ENCODE data around the gene ADGRB3. TPM values are rescaled to one million over a fixed set of nuclear protein-coding genes. Genes with fewer than 3 reads are reported as not detected.

Gene ADGRB3
- polyA plus RNA-seq, 1 of the 3 experiments (the other 2 are of a cell fraction), result 0.12 TPM

DNA sequence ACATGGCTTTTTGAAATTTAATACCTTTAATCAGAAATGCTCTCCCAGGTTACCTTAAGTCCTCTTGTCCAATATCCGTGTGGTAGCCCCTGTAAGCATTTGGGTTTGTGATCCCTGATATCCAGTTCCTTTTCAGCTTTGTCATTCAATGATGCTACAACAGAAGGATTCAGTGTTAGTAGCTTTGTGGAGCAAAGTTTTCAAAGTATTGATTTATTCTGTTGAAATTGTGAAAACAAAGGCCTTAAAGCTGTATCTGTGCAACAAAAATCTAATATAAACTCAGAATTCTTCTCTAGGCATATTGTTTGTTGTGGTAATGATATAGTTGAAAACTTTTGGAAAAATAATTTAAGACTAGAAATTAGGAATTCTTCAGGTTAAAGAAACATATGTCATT lies 91.9 kb downstream of the ADGRB3 start:
- no peaks in the 10 kb centered on the region for H3K79me2 ChIP-seq (ENCODE audit: insufficient read depth)
- DNase-seq, result no peak
- H3K4me2 ChIP-seq, result no peak overlapping the region
- H3K27me3 ChIP-seq (ENCODE audit: insufficient read depth), result no peaks in the 10 kb centered on the region
- TF ChIP-seq MEF2A (IDR thresholded peaks at IDR 0.05; ENCODE audit: borderline replicate concordance, low read depth) (no peak), JUND (IDR thresholded peaks at IDR 0.05) (no peak)
- TF ChIP-seq, protein P1, sequence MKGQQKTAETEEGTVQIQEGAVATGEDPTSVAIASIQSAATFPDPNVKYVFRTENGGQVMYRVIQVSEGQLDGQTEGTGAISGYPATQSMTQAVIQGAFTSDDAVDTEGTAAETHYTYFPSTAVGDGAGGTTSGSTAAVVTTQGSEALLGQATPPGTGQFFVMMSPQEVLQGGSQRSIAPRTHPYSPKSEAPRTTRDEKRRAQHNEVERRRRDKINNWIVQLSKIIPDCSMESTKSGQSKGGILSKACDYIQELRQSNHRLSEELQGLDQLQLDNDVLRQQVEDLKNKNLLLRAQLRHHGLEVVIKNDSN (IDR thresholded peaks at IDR 0.05; ENCODE audit: borderline replicate concordance, low read depth), result no peak
- H3F3A ChIP-seq (replicated peaks; ENCODE audit: insufficient read depth), result no peaks in the 10 kb centered on the region
- H3K36me3 ChIP-seq (replicated peaks in 1 of 2; ENCODE audit: control insufficient read depth in 1 of 2, insufficient read depth in 2 of 2, low read length in 1 of 2), result no peaks in the 10 kb centered on the region
- ChIA-PET POLR2A (no interaction called here), CTCF (interaction anchor here (1.0 to 2.4 kb wide), 3 partner anchors 86 to 1381 kb away, joined by 3 to 9 read pairs (median 5); no protein-coding TSS in a partner anchor)
- H4K20me1 ChIP-seq (ENCODE audit: insufficient read depth), result no peaks in the 10 kb centered on the region
- peaks cover 0 to 20% of the 10 kb centered on the region in 2 experiments; a peak in 3 of 4 replicates for H3K4me1 ChIP-seq (ENCODE audit: control insufficient read depth in 1 of 2, insufficient read depth in 2 of 2, low read depth in 1 of 2, low read length in 1 of 2)
- no peaks in the 10 kb centered on the region for H3K9me3 ChIP-seq
- H3K9ac ChIP-seq, result no peak overlapping the region
- H3K9me2 ChIP-seq, result no peaks in the 10 kb centered on the region
- 0 out of 4 replicates have a peak overlapping the region, but pooled peaks of 1 of the 2 experiments have one; percentile 14 for H3K27ac ChIP-seq (ENCODE audit: low read depth in 2 of 2, low read length in 1 of 2)
- H2AFZ ChIP-seq (ENCODE audit: low read depth), result no peak overlapping the region
- H3K4me3 ChIP-seq (ENCODE audit: low read depth in 2 of 2, low read length in 1 of 2), result no peak overlapping the region
- WGBS (ENCODE audit: low lambda C conversion rate), result 35% methylated on average over 1 of the region's 1 CpG

DNA sequence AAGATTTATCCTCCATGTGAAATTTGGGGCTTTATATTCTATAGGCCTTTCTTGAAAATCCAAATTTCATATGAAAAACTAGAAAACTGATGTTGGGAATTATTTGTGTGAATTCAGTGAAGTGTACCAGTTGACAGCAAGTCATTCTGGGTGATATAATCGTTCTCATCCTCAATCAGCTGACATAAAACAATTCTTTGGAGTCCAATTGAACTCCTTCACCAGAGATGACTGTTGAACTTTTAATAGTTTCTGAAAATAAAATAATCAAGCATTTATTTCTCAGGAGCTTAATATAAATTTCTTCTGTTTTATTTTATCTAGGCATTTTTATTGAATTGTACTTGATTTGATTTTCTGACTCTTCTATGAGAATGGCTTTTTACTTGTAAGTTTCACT lies 92.6 kb downstream of the ADGRB3 start:
- H3F3A ChIP-seq (replicated peaks; ENCODE audit: insufficient read depth), result no peaks in the 10 kb centered on the region
- H3K27me3 ChIP-seq (ENCODE audit: insufficient read depth), result no peaks in the 10 kb centered on the region
- H3K79me2 ChIP-seq (ENCODE audit: insufficient read depth), result no peaks in the 10 kb centered on the region
- H3K9me3 ChIP-seq, result no peaks in the 10 kb centered on the region
- H3K9ac ChIP-seq, result no peak overlapping the region
- ChIA-PET POLR2A (no interaction called here), CTCF (interaction anchor here (0.5 to 2.4 kb wide), 3 partner anchors 11 to 89 kb away, joined by 3 to 9 read pairs (median 5); no protein-coding TSS in a partner anchor)
- no peaks in the 10 kb centered on the region for H4K20me1 ChIP-seq (ENCODE audit: insufficient read depth)
- H3K27ac ChIP-seq (ENCODE audit: low read depth in 2 of 2, low read length in 1 of 2), result peak overlapping the region in 1 of 2 experiments; percentile 55; a peak in 2 of 4 replicates
- H2AFZ ChIP-seq (ENCODE audit: low read depth), result no peak overlapping the region
- no peaks in the 10 kb centered on the region for H3K36me3 ChIP-seq (replicated peaks in 1 of 2; ENCODE audit: control insufficient read depth in 1 of 2, insufficient read depth in 2 of 2, low read length in 1 of 2)
- H3K9me2 ChIP-seq, result no peaks in the 10 kb centered on the region
- H3K4me3 ChIP-seq (ENCODE audit: low read depth in 2 of 2, low read length in 1 of 2), result no peak overlapping the region
- no peak for DNase-seq
- no peak overlapping the region for H3K4me2 ChIP-seq
- WGBS (ENCODE audit: low lambda C conversion rate), result 14% methylated on average over 1 of the region's 1 CpG
- peaks cover 0 to 19% of the 10 kb centered on the region in 2 experiments; a peak in 3 of 4 replicates for H3K4me1 ChIP-seq (ENCODE audit: control insufficient read depth in 1 of 2, insufficient read depth in 2 of 2, low read depth in 1 of 2, low read length in 1 of 2)
- TF ChIP-seq, protein P2, sequence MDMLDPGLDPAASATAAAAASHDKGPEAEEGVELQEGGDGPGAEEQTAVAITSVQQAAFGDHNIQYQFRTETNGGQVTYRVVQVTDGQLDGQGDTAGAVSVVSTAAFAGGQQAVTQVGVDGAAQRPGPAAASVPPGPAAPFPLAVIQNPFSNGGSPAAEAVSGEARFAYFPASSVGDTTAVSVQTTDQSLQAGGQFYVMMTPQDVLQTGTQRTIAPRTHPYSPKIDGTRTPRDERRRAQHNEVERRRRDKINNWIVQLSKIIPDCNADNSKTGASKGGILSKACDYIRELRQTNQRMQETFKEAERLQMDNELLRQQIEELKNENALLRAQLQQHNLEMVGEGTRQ (IDR thresholded peaks at IDR 0.05; ENCODE audit: borderline replicate concordance, low read depth, low read length), result no peak
- no peak for TF ChIP-seq SMC3 (IDR thresholded peaks at IDR 0.05; ENCODE audit: low read depth, low read length)
- TF ChIP-seq FOXJ3 (CRISPR knock-in tag; IDR thresholded peaks at IDR 0.05), result no peak
- no peak for TF ChIP-seq SIN3A (IDR thresholded peaks at IDR 0.05; ENCODE audit: borderline replicate concordance, low read depth, low read length)
- TF ChIP-seq, protein P1 (IDR thresholded peaks at IDR 0.05; ENCODE audit: borderline replicate concordance, low read depth), result no peak
- TF ChIP-seq CHD2 (IDR thresholded peaks at IDR 0.05; ENCODE audit: low read length, partially characterized antibody), result no peak
- no peak for TF ChIP-seq NRF1 (IDR thresholded peaks at IDR 0.05; ENCODE audit: low read depth, low read length)
- TF ChIP-seq, protein P3, sequence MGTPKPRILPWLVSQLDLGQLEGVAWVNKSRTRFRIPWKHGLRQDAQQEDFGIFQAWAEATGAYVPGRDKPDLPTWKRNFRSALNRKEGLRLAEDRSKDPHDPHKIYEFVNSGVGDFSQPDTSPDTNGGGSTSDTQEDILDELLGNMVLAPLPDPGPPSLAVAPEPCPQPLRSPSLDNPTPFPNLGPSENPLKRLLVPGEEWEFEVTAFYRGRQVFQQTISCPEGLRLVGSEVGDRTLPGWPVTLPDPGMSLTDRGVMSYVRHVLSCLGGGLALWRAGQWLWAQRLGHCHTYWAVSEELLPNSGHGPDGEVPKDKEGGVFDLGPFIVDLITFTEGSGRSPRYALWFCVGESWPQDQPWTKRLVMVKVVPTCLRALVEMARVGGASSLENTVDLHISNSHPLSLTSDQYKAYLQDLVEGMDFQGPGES (IDR thresholded peaks at IDR 0.05; ENCODE audit: low read depth, low read length), result no peak
- TF ChIP-seq FOXM1 (IDR thresholded peaks at IDR 0.05; ENCODE audit: low read depth), result no peak
- no peak for TF ChIP-seq GATA2 (CRISPR knock-in tag; IDR thresholded peaks at IDR 0.05)
- TF ChIP-seq FOSL2 (IDR thresholded peaks at IDR 0.05; ENCODE audit: borderline replicate concordance, low read depth), result no peak
- TF ChIP-seq, protein P4, sequence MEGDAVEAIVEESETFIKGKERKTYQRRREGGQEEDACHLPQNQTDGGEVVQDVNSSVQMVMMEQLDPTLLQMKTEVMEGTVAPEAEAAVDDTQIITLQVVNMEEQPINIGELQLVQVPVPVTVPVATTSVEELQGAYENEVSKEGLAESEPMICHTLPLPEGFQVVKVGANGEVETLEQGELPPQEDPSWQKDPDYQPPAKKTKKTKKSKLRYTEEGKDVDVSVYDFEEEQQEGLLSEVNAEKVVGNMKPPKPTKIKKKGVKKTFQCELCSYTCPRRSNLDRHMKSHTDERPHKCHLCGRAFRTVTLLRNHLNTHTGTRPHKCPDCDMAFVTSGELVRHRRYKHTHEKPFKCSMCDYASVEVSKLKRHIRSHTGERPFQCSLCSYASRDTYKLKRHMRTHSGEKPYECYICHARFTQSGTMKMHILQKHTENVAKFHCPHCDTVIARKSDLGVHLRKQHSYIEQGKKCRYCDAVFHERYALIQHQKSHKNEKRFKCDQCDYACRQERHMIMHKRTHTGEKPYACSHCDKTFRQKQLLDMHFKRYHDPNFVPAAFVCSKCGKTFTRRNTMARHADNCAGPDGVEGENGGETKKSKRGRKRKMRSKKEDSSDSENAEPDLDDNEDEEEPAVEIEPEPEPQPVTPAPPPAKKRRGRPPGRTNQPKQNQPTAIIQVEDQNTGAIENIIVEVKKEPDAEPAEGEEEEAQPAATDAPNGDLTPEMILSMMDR (IDR thresholded peaks at IDR 0.05), result no peak
- TF ChIP-seq TEAD4 (IDR thresholded peaks at IDR 0.05; ENCODE audit: borderline replicate concordance, insufficient read depth), result no peak
- no peak for TF ChIP-seq YY1 (IDR thresholded peaks at IDR 0.05; ENCODE audit: low read depth)
- no peak for TF ChIP-seq NFIC (IDR thresholded peaks at IDR 0.05; ENCODE audit: borderline replicate concordance)
- no peak for TF ChIP-seq TCF12 (IDR thresholded peaks at IDR 0.05)
- TF ChIP-seq POLR2AphosphoS5 (IDR thresholded peaks at IDR 0.05; ENCODE audit: low read depth, low read length), result no peak
- TF ChIP-seq RCOR1 (IDR thresholded peaks at IDR 0.05; ENCODE audit: low read length), result no peak
